NCI-H2227 (cell line): ENCODE results near the gene FOXA1.
A peak's percentile ranks its signal among the peaks of the same experiment; 100 is the strongest.

Experiments used
- DNase-seq: peaks from one replicate; lab custom pipeline; 2025; ENCODE audit not compliant: unreplicated experiment; lab: John Stamatoyannopoulos, UW

Gene FOXA1

DNA sequence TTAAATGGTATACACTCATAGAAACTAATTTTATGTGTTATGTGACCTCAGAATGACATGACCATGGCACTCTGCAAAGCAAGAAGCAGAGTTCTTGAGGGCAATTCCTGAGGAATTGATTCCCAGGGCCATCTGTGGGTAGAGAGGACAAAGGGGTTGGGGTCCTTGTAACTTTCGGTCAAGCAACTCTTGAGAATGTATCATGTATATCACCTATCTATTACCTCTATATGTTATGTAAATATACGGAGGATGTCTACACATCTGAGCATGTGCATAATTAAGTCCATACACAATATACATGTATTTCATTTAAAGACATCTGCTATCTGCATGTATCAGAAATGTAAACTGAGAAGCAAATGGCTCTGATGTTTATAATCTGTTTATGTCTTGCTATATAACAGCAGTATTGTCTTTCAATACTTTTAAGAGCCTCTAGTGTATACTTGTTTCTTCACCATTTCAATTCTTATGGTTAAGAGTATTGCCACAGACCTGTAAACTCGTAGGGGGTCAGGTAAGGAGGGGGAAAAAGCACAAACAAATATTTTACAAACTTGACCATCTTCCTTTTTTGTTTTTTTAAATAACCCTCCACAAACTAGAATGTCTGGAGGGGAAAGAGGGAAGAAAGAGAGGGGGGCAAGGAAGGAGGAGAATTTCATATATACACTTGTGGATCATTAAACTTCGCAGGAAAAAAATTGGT lies 4.5 kb downstream of the FOXA1 start:
- DNase-seq = no peak

GRCh38 chr14:37589715-37590427 lies 5.2 kb downstream of the FOXA1 start:
- no peak for DNase-seq

GRCh38 chr14:37588956-37589714 lies 5.9 kb downstream of the FOXA1 start:
- no peak for DNase-seq

DNA sequence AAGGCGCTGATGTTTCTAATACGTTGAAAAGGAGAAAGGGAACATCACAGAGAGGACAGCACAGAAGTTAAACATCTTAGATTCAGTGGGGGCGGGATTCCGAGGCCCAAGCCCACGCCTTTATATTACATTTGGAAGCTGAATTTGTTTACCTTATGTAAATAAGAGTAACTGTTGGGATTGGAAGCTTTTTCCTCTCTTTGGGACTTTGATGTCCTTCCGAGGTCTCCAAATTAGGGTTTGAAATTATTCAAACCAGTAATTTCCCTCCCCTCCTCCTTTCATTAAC lies 6.4 kb downstream of the FOXA1 start:
- DNase-seq = no peak

- no peak for DNase-seq
Observed at GRCh38 chr14:37587881-37588666, 7.0 kb downstream of the FOXA1 start.

DNA sequence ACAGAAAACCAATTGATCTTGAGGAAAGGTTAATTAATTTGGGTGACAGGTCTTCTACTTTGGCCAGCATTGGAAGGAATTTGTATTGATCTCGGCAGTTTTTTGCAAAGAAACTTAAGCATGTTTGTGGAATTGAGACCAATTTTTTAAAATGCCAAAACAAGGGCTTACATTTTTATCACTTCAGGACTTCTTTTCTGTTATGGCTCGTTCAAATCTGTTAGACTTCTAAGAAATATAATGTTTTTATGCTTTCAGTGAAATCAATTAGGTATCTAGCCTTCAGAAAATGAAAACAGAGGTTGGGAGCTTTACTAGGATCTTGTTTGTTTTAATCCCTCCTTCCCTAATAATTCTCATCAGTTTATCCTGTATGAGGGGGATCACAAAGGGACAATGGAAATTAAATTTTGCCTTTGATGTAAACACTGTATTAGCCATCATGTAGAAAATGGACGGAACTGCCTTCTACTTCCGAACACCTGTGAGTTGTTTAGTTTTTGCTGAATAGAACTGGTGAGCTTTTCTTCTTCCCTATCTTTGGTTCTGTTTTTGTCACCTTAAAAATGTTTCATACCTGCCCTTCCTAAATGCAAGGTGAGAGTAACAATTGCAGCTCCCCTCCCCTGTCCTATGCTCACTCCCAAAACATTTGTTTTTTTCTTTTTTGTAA lies 7.8 kb downstream of the FOXA1 start:
- DNase-seq = no peak

GRCh38 chr14:37586797-37587130 lies 8.3 kb downstream of the FOXA1 start:
- no peak for DNase-seq

DNA sequence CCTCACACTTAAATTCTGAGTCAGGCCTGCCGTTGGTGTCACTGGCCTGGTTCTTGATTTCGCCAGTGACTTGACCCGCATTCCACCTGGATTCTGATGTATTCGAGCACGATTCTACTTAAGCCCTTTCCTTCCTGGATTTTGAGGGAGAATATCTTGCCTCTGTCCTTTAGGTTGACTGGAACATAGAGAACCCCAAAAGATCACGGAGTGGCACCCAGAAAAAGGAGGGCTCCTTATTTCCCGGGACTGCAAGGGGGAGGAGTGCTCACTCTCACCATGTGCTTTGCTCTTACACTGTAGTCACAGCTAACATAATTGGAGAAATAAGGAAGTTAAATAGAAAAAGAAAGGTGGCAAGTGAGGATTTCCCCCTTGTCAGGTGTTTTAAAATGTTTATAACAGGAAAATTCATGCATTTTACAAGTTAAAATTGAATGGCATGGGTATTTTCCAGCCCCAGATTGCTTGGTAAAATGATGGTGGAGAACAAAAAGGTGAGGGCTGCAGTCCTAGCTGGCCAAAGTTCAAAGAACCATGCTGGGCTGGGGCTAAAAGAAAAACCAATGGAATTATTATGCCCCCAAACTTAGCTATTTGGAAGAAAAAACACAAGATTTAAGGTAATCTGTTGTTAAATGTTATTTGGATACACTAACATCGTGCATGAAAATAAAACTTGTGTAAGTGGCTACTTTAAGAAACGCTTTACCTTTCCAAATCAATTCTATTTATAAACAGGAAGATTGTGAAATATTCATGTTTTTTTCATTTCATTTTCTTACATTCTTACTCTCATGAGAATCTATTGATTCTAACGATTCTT lies 8.9 kb downstream of the FOXA1 start:
- DNase-seq = no peak

DNA sequence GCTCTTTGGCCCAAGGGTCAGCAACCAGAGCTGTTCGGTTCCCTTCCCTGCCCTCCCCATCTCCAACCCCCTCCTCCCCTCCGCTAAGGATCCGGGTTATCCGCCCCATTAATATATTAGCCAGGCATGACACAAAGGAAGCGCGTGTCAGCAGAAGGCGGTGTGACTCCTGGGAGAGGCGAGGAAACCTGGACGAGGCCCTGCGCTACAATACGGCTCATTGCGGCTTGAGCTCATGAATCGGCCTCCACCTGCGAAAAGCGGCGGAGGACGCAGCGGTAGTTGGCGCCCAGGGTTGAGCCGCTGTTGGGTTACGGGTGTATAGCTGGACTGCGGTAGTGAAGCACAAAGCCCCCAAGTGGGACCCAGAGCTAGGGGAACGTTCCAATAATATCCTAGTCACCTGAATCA lies 9.9 kb downstream of the FOXA1 start:
- no peak for DNase-seq

DNA sequence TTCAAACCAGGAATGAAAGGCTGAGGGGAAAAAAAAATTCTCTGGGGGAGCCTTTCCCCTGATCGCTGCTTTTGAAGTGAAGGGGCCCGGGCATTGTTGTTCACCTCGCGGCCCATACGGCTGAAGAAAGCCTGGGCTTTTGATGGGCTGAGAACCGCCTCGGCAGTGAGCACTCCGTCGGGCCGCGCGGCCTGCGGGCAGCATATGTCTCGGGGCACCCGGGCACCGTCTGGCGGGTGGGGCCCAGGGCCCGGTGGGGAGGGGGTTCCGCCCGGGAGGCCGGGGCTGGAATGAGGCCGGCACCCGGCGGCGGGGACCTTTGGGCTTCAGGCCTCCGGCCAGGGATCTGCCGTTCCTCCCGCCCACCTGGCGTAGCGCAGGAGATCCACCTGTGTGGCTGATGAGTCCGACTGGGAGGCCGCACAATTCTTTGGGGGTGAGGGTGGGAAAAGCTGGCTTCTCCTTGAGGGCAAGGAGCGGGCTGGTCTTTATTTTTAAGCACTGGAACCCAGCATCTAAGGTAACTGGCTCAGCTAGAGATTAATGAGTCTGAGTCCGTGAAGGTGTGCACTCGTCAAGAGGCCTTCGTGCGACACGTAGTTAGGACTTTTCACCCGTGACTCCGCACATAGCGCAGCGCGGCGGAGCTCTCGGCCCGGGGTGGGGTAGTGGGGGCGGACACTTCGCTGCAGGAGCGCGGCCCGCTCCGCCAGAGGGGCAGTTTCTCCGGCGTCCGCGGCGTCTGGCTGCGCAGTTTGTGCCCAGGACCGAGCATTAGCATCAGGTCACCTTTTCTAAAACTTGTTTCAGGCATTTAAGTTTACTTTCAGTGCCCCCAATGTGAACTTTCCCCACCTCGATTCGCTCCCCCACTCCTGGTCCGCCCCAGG lies 10.6 kb downstream of the FOXA1 start:
- DNase-seq = peak; percentile 40

- peak; percentile 81 for DNase-seq
Observed at GRCh38 chr14:37583358-37584210, 11.5 kb downstream of the FOXA1 start.

- DNase-seq = no peak
Observed at GRCh38 chr14:37580146-37580545, 14.9 kb downstream of the FOXA1 start.

- peak; percentile 40 for DNase-seq
Observed at GRCh38 chr14:37579274-37579673, 15.8 kb downstream of the FOXA1 start.

DNA sequence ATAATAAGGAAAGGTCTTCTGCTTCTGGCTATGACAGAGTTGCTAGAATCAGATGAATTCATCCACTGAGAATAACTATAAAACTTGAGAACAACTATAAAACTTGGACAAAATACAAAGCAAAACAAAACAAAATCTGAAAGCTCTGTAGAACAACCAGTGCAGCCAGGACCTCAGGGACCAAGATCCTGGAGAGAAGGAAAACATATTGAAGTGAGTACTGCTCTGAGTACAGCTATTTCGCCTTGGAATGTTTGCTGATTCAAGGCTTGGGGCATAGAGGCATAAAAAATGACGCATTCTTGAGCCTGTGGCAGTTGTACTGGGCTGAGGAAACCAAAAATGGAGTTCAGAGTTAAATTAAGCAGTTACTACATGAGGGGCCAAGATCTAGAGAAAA lies 21.7 kb downstream of the FOXA1 start:
- DNase-seq = no peak

GRCh38 chr14:37571391-37571790 lies 23.7 kb downstream of the FOXA1 start:
- no peak for DNase-seq

DNA sequence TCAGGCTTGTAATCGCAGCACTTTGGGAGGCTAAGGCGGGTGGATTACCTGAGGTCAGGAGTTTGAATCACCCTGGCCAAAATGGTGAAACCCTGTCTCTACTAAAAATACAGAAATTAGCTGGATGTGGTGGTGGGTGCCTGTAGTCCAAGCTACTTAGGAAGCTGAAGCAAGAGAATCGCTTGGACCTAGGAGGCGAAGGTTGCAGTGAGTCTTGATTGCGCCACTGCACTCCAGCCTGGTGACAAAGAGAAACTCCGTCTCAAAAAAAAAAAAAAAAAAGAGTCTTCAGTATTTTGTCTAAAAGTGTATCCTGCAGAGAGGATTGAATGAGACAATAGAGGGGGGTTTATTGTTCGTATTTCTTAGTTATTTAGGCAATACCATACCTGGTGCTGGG lies 25.3 kb downstream of the FOXA1 start:
- DNase-seq = no peak

DNA sequence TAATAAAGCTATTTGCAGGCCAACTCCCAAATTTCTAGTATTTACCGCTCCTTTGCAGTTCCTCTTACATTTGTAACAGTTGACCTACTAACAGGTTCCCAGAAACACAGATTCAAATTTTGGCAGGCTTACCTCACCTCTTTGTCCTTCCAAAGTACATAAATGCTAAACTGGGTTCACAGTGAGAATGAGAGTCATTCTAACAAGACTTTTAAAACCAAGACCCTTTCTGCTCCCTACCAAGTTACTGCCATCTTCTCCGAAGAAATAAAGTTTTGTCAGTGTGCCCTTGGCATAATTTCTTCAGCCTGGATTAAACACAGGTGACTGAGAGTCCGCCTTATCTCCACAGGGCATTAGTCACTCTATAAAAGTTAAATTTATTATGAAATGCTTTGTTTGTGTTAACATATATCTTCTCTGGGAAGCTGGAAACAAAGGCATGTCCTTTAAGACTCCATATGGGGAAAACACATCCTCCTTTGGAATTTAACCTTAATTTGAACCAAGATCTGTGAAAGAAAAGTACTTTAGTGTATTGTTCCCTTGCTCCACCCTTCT lies 28.2 kb downstream of the FOXA1 start:
- no peak for DNase-seq

GRCh38 chr14:37565550-37565949 lies 29.5 kb downstream of the FOXA1 start:
- no peak for DNase-seq
